Activated naive CD8-positive, alpha-beta T cell treated with anti-CD3 and anti-CD28 coated beads, Interleukin-2, amount 50 U/mL, for 24 hours (primary cell): ENCODE data around the gene NEMP1.
A peak's percentile ranks its signal among the peaks of the same experiment; 100 is the strongest.
"Not testable (repeated sequence)": the region's sequence is repeated elsewhere in the genome, so short reads cannot be mapped to it uniquely, and the experiment has no call there.

Experiments used
- ATAC-seq: fragments of 150-1000 bp; cut with Tn5 transposase; one replicate; pipeline ENCODE4 v1.10.0; 2021
- DNase-seq: peaks from one replicate; pipeline ENCODE4 v3.0.0; 2021
- H3K27ac Mint-ChIP-seq: one replicate; pipeline ENCODE4 v1.8.0; 2021; ENCODE audit warnings: mild to moderate bottlenecking, mixed read lengths
- H3K27me3 Mint-ChIP-seq: one replicate; pipeline ENCODE4 v1.8.0; 2021; ENCODE audit warnings: mixed read lengths
- H3K36me3 Mint-ChIP-seq: one replicate; pipeline ENCODE4 v1.8.0; 2021; ENCODE audit warnings: low read depth, mixed read lengths
- H3K4me1 Mint-ChIP-seq: one replicate; pipeline ENCODE4 v1.8.0; 2021; ENCODE audit warnings: mixed read lengths
- H3K4me3 Mint-ChIP-seq: one replicate; pipeline ENCODE4 v1.8.0; 2021; ENCODE audit warnings: mild to moderate bottlenecking, moderate library complexity, mixed read lengths
- H3K9me3 Mint-ChIP-seq: one replicate; pipeline ENCODE4 v1.8.0; 2021; ENCODE audit warnings: mixed read lengths

The NEMP1 gene

GRCh38 chr12:57089271-57090245 is 11.0 kb upstream of the NEMP1 start:
- Mint-ChIP-seq H3K9me3 (no peaks in the 10 kb centered on the region), H3K27me3 (no peaks in the 10 kb centered on the region), H3K27ac (peak overlapping the region; percentile 89), H3K4me1 (peaks cover 75% of the 10 kb centered on the region), H3K36me3 (peaks cover 34% of the 10 kb centered on the region), H3K4me3 (peak overlapping the region; percentile 93)
- ATAC-seq (no peak), DNase-seq (peak; percentile 69)

- peak within 1 kb of the TSS; percentile 93 for H3K4me3 Mint-ChIP-seq
- peaks cover 34% of the 10 kb centered on the region for H3K36me3 Mint-ChIP-seq
- peaks cover 70% of the 10 kb centered on the region for H3K4me1 Mint-ChIP-seq
- H3K9me3 Mint-ChIP-seq = no peaks in the 10 kb centered on the region
- ATAC-seq (peak; percentile 47), DNase-seq (peak; percentile 91)
- no peaks in the 10 kb centered on the region for H3K27me3 Mint-ChIP-seq
- peak within 1 kb of the TSS; percentile 98 for H3K27ac Mint-ChIP-seq
Observed at GRCh38 chr12:57088354-57089270, 10.0 kb upstream of the NEMP1 start, which contains the start of gene NAB2. TSS of gene NAB2 (plus strand) at chr12:57089114. CDS start at chr12:57089272, 158 bp downstream.

GRCh38 chr12:57087691-57088353 is 9.2 kb upstream of the NEMP1 start:
- Mint-ChIP-seq H3K4me1 (peaks cover 69% of the 10 kb centered on the region), H3K4me3 (peak overlapping the region; percentile 88), H3K27ac (peak overlapping the region; percentile 98), H3K27me3 (no peaks in the 10 kb centered on the region), H3K9me3 (no peaks in the 10 kb centered on the region), H3K36me3 (peaks cover 29% of the 10 kb centered on the region)
- ATAC-seq = peak; percentile 51
- peak; percentile 88 for DNase-seq

- no peaks in the 10 kb centered on the region for H3K27me3 Mint-ChIP-seq
- H3K36me3 Mint-ChIP-seq = peaks cover 23% of the 10 kb centered on the region
- no peaks in the 10 kb centered on the region for H3K9me3 Mint-ChIP-seq
- H3K27ac Mint-ChIP-seq = peak overlapping the region; percentile 98
- DNase-seq (peak; percentile 96), ATAC-seq (peak; percentile 42)
- H3K4me1 Mint-ChIP-seq = peaks cover 63% of the 10 kb centered on the region
- peak overlapping the region; percentile 88 for H3K4me3 Mint-ChIP-seq
Observed at GRCh38 chr12:57087010-57087690, 8.6 kb upstream of the NEMP1 start.

GRCh38 chr12:57086493-57087009 is 8.0 kb upstream of the NEMP1 start:
- no peak for ATAC-seq
- no peaks in the 10 kb centered on the region for H3K9me3 Mint-ChIP-seq
- H3K4me1 Mint-ChIP-seq = peaks cover 57% of the 10 kb centered on the region

GRCh38 chr12:57085999-57086492 is 7.5 kb upstream of the NEMP1 start:
- DNase-seq = peak; percentile 60
- peaks cover 52% of the 10 kb centered on the region for H3K4me1 Mint-ChIP-seq

More at GRCh38 chr12:57086493-57087009, 8.0 kb upstream of the NEMP1 start:
- peak; percentile 63 for DNase-seq
- Mint-ChIP-seq H3K36me3 (peaks cover 17% of the 10 kb centered on the region), H3K27ac (peak overlapping the region; percentile 98), H3K4me3 (peak overlapping the region; percentile 88), H3K27me3 (no peaks in the 10 kb centered on the region)

GRCh38 chr12:57080855-57081254 is 2.3 kb upstream of the NEMP1 start:
- DNase-seq (no peak), ATAC-seq (no peak)
- no peaks in the 10 kb centered on the region for H3K27me3 Mint-ChIP-seq
- H3K36me3 Mint-ChIP-seq = peaks cover 13% of the 10 kb centered on the region
- no peak overlapping the region for H3K27ac Mint-ChIP-seq
- H3K4me1 Mint-ChIP-seq = peaks cover 55% of the 10 kb centered on the region
- H3K4me3 Mint-ChIP-seq = no peak overlapping the region
- no peaks in the 10 kb centered on the region for H3K9me3 Mint-ChIP-seq

More at GRCh38 chr12:57085999-57086492, 7.5 kb upstream of the NEMP1 start:
- Mint-ChIP-seq H3K27me3 (no peaks in the 10 kb centered on the region), H3K9me3 (no peaks in the 10 kb centered on the region), H3K4me3 (peak overlapping the region; percentile 88), H3K36me3 (peaks cover 14% of the 10 kb centered on the region), H3K27ac (peak overlapping the region; percentile 98)
- no peak for ATAC-seq

- ATAC-seq = no peak
- no peaks in the 10 kb centered on the region for H3K9me3 Mint-ChIP-seq
Observed at GRCh38 chr12:57079821-57080220, 1.2 kb upstream of the NEMP1 start.

GRCh38 chr12:57073566-57074450 is 4.8 kb downstream of the NEMP1 start:
- ATAC-seq, H3K27me3 Mint-ChIP-seq, H3K27ac Mint-ChIP-seq, H3K9me3 Mint-ChIP-seq, DNase-seq, H3K4me3 Mint-ChIP-seq: not testable (repeated sequence)
- peaks cover 51% of the 10 kb centered on the region for H3K36me3 Mint-ChIP-seq
- H3K4me1 Mint-ChIP-seq = peaks cover 52% of the 10 kb centered on the region

More at GRCh38 chr12:57079821-57080220, 1.2 kb upstream of the NEMP1 start:
- Mint-ChIP-seq H3K27ac (peak overlapping the region; percentile 95), H3K36me3 (peaks cover 11% of the 10 kb centered on the region), H3K27me3 (no peaks in the 10 kb centered on the region), H3K4me1 (peaks cover 45% of the 10 kb centered on the region), H3K4me3 (peak overlapping the region; percentile 97)
- no peak for DNase-seq

GRCh38 chr12:57072661-57073060 is 5.9 kb downstream of the NEMP1 start:
- Mint-ChIP-seq H3K27me3 (no peaks in the 10 kb centered on the region), H3K36me3 (peaks cover 54% of the 10 kb centered on the region), H3K4me1 (peaks cover 59% of the 10 kb centered on the region), H3K9me3 (no peaks in the 10 kb centered on the region), H3K4me3 (no peak overlapping the region), H3K27ac (peak overlapping the region; percentile 26)
- DNase-seq (no peak), ATAC-seq (no peak)

- Mint-ChIP-seq H3K27me3 (no peaks in the 10 kb centered on the region), H3K4me1 (peaks cover 77% of the 10 kb centered on the region), H3K36me3 (peaks cover 67% of the 10 kb centered on the region), H3K27ac (peak overlapping the region; percentile 97), H3K9me3 (peaks cover 5% of the 10 kb centered on the region), H3K4me3 (peak overlapping the region; percentile 58)
- peak; percentile 54 for DNase-seq
- peak; percentile 85 for ATAC-seq
Observed at GRCh38 chr12:57069523-57069922, 9.1 kb downstream of the NEMP1 start.

- H3K4me3 Mint-ChIP-seq = peak overlapping the region; percentile 30
- peaks cover 73% of the 10 kb centered on the region for H3K36me3 Mint-ChIP-seq
- no peak for ATAC-seq
- peak overlapping the region; percentile 97 for H3K27ac Mint-ChIP-seq
- no peaks in the 10 kb centered on the region for H3K27me3 Mint-ChIP-seq
- peaks cover 95% of the 10 kb centered on the region for H3K4me1 Mint-ChIP-seq
- H3K9me3 Mint-ChIP-seq = peaks cover 5% of the 10 kb centered on the region
- DNase-seq = no peak
Observed at GRCh38 chr12:57066245-57066644, 12.3 kb downstream of the NEMP1 start.
